ENCODE data around the gene ZNF791. TPM values are rescaled to one million over a fixed set of nuclear protein-coding genes. Genes with fewer than 3 reads are reported as not detected.

The ZNF791 gene
- total and polyA plus RNA-seq, 2 of the 13 experiments (the other 11 are each of a cell fraction or from before 2014, with no cell fraction given), result 12.8 to 17.4 TPM

DNA sequence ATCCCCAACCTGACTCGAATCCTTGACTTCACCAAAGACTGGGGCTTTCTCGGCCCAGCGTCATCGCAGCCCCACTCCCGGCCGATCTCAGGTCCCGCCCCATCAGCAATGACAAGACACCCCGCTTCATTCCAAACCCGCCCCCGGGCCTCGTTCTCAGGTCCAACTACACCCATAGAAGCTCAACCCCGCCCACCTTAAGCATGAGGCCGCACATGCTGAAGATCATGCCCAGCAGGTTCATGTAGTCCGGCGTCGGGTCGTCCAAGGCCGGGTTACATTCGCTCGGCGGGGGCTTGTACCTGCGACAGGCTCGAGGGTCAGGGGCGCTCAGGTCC is 58.2 kb downstream of the ZNF791 start:
- no peaks in the 10 kb centered on the region for H3K9me3 ChIP-seq (ENCODE audit: low read length)
- no peaks in the 10 kb centered on the region; a peak in 1 of 5 replicates for H3K27me3 ChIP-seq (ENCODE audit: control insufficient read depth in 1 of 2, insufficient read depth in 2 of 2, low read length in 2 of 2)
- no peak for FAIRE-seq
- intact Hi-C loops (cut with micrococcal nuclease; ENCODE audit: unreplicated experiment), result no loop called here
- in situ Hi-C loops (cut with HindIII; ENCODE audit: extremely low pct_ligation_motif_present, low pct_unique_long_range_greater_than_20kb), result no loop called here
- DNase-seq (ENCODE audit: low spot score), result peak; percentile 40
- ATAC-seq, result peak; percentile 10
- peaks cover 43% of the 10 kb centered on the region for H3K4me1 ChIP-seq (ENCODE audit: insufficient read depth, low read length)
- CTCF ChIA-PET (ENCODE audit: low intra/inter-chr PET ratio, low total read pairs), result no interaction called here
- 0% methylated on average over 6 of the region's 24 CpGs for WGBS (ENCODE audit: low lambda C conversion rate)
- no peak overlapping the region for H2AFZ ChIP-seq (ENCODE audit: low read length)
- H3K9ac ChIP-seq (ENCODE audit: insufficient read depth, low read depth, low read length), result peak overlapping the region; percentile 93
- BruUV-seq (replicated peaks), result TSS peak; percentile 76
- H3K36me3 ChIP-seq (replicated peaks in 1 of 2; ENCODE audit: control insufficient read depth in 1 of 2, insufficient read depth in 2 of 2, low read length in 2 of 2), result peaks cover 5 to 13% of the 10 kb centered on the region in 2 experiments; a peak in 4 of 5 replicates
- H4K20me1 ChIP-seq (ENCODE audit: insufficient read depth, low read length), result no peaks in the 10 kb centered on the region
- POLR2A ChIA-PET, result interaction anchor here (0.9 to 1.9 kb wide), 9 partner anchors 9 to 173 kb away, joined by 3 to 16 read pairs (median 4); partner anchors contain the start of genes DHPS, GET3, ZNF490 and ZNF791
- peak overlapping the region; percentile 97 for H3K4me2 ChIP-seq (ENCODE audit: low read depth, low read length)
- H3K4me3 ChIP-seq (replicated peaks in 1 of 3; ENCODE audit: insufficient read depth in 1 of 3, low read depth in 2 of 3, low read length in 3 of 3), result peak overlapping the region; percentile 77 to 96 (median 96)
- peak overlapping the region; percentile 88 for H3K27ac ChIP-seq (ENCODE audit: extremely low read length, insufficient read depth, low read length)
- H3K79me2 ChIP-seq (ENCODE audit: insufficient read depth, low read length), result peaks cover 34% of the 10 kb centered on the region
- TF ChIP-seq ZNF253 (CRISPR knock-in tag; IDR thresholded peaks at IDR 0.05; ENCODE audit: borderline replicate concordance) (no peak), ZNF879 (CRISPR knock-in tag; IDR thresholded peaks at IDR 0.05) (no peak), ZNF841 (CRISPR knock-in tag; IDR thresholded peaks at IDR 0.05; ENCODE audit: borderline replicate concordance) (peak; percentile 44; the same call in 1 of the 2 replicates), PAXIP1 (CRISPR knock-in tag; conservative IDR thresholded peaks at IDR 0.05) (no peak), ZIK1 (CRISPR knock-in tag; IDR thresholded peaks at IDR 0.05; ENCODE audit: borderline replicate concordance, low read depth) (0 out of 2 replicates have a peak, but pooled peaks have one; percentile 23), ZBTB3 (CRISPR knock-in tag; IDR thresholded peaks at IDR 0.05; ENCODE audit: borderline replicate concordance, low read depth) (no peak), ZFP62 (CRISPR knock-in tag; IDR thresholded peaks at IDR 0.05) (no peak), RNF2 (conservative IDR thresholded peaks at IDR 0.05; ENCODE audit: low read depth) (peak; percentile 79; the same call in 1 of the 2 replicates), IKZF4 (CRISPR knock-in tag; IDR thresholded peaks at IDR 0.05; ENCODE audit: borderline replicate concordance, low read depth, not compliant biosample characterization) (peak; percentile 65), ZC3H4 (CRISPR knock-in tag; IDR thresholded peaks at IDR 0.05; ENCODE audit: borderline replicate concordance) (no peak; the same call in 1 of the 2 replicates), AGO2 (optimal IDR thresholded peaks at IDR 0.05; ENCODE audit: low read depth, low read length) (peak; percentile 95), POLR2AphosphoS5 (IDR thresholded peaks at IDR 0.05; ENCODE audit: low read depth, low read length) (no peak), ZNF101 (CRISPR knock-in tag; IDR thresholded peaks at IDR 0.05; ENCODE audit: borderline replicate concordance, low read depth) (no peak), GPN1 (CRISPR knock-in tag; IDR thresholded peaks at IDR 0.05; ENCODE audit: borderline replicate concordance) (no peak), ZNF605 (CRISPR knock-in tag; IDR thresholded peaks at IDR 0.05) (peak; percentile 27; the same call in 1 of the 2 replicates), ZBTB4 (CRISPR knock-in tag; IDR thresholded peaks at IDR 0.05; ENCODE audit: borderline replicate concordance) (no peak), ZBTB42 (CRISPR knock-in tag; IDR thresholded peaks at IDR 0.05) (no peak), REL (CRISPR knock-in tag; conservative IDR thresholded peaks at IDR 0.05) (peak; percentile 64; the same call in 1 of the 2 replicates), ZNF713 (CRISPR knock-in tag; IDR thresholded peaks at IDR 0.05) (no peak), RFX1 (IDR thresholded peaks at IDR 0.05) (no peak)
